ENCODE measurements around the gene MAVS.

Gene MAVS

GRCh38 chr20:3919352-3919751, 72.7 kb downstream of the MAVS start:
- H3K27ac ChIP-seq (ENCODE audit: low read depth, low read length): no peak overlapping the region
- H3K27me3 ChIP-seq (ENCODE audit: insufficient read depth, low read length): no peaks in the 10 kb centered on the region
- H3K36me3 ChIP-seq (ENCODE audit: insufficient read depth, low read length): peaks cover 93% of the 10 kb centered on the region
- peaks cover 3% of the 10 kb centered on the region; the same call in 1 of the 2 replicates for H3K4me1 ChIP-seq (ENCODE audit: insufficient read depth, low read length)
- 94% methylated on average over 1 of the region's 1 CpG for WGBS
- H3K9ac ChIP-seq (ENCODE audit: low read depth, low read length): no peak overlapping the region
- no peaks in the 10 kb centered on the region for H3K9me3 ChIP-seq (ENCODE audit: insufficient read depth, low read depth, low read length)
- H3K4me3 ChIP-seq (ENCODE audit: low read length): no peak overlapping the region

GRCh38 chr20:3922223-3922982, 75.8 kb downstream of the MAVS start:
- no peak overlapping the region for H3K27ac ChIP-seq (ENCODE audit: low read depth, low read length)
- H3K27me3 ChIP-seq (ENCODE audit: insufficient read depth, low read length): no peaks in the 10 kb centered on the region
- peaks cover 73% of the 10 kb centered on the region for H3K36me3 ChIP-seq (ENCODE audit: insufficient read depth, low read length)
- WGBS: 94% methylated on average over 13 of the region's 13 CpGs
- H3K9ac ChIP-seq (ENCODE audit: low read depth, low read length): no peak overlapping the region
- H3K4me1 ChIP-seq (ENCODE audit: insufficient read depth, low read length): peaks cover 3% of the 10 kb centered on the region; the same call in 1 of the 2 replicates
- no peaks in the 10 kb centered on the region for H3K9me3 ChIP-seq (ENCODE audit: insufficient read depth, low read depth, low read length)
- no peak overlapping the region for H3K4me3 ChIP-seq (ENCODE audit: low read length)

- H3K36me3 ChIP-seq (ENCODE audit: insufficient read depth, low read length): peaks cover 69% of the 10 kb centered on the region
- H3K27me3 ChIP-seq (ENCODE audit: insufficient read depth, low read length): no peaks in the 10 kb centered on the region
- H3K4me3 ChIP-seq (ENCODE audit: low read length): no peak overlapping the region
- H3K27ac ChIP-seq (ENCODE audit: low read depth, low read length): no peak overlapping the region
- peaks cover 3% of the 10 kb centered on the region; the same call in 1 of the 2 replicates for H3K4me1 ChIP-seq (ENCODE audit: insufficient read depth, low read length)
- no peaks in the 10 kb centered on the region for H3K9me3 ChIP-seq (ENCODE audit: insufficient read depth, low read depth, low read length)
- WGBS: 91% methylated on average over 4 of the region's 4 CpGs
- H3K9ac ChIP-seq (ENCODE audit: low read depth, low read length): no peak overlapping the region
These were observed 76.3 kb downstream of the MAVS start for GRCh38 chr20:3922983-3923339.

- H3K27me3 ChIP-seq (ENCODE audit: insufficient read depth, low read length): no peaks in the 10 kb centered on the region
- 96% methylated on average over 2 of the region's 2 CpGs for WGBS
- H3K27ac ChIP-seq (ENCODE audit: low read depth, low read length): no peak overlapping the region
These were observed 77.2 kb downstream of the MAVS start for GRCh38 chr20:3923818-3924217.

GRCh38 chr20:3924304-3925112, 77.9 kb downstream of the MAVS start:
- H3K27ac ChIP-seq (ENCODE audit: low read depth, low read length): no peak overlapping the region
- no peaks in the 10 kb centered on the region for H3K27me3 ChIP-seq (ENCODE audit: insufficient read depth, low read length)
- H3K4me1 ChIP-seq (ENCODE audit: insufficient read depth, low read length): peaks cover 3% of the 10 kb centered on the region; the same call in 1 of the 2 replicates
- H3K9ac ChIP-seq (ENCODE audit: low read depth, low read length): no peak overlapping the region
- 90% methylated on average over 13 of the region's 13 CpGs for WGBS
- no peak overlapping the region for H3K4me3 ChIP-seq (ENCODE audit: low read length)
- H3K9me3 ChIP-seq (ENCODE audit: insufficient read depth, low read depth, low read length): no peaks in the 10 kb centered on the region
- peaks cover 53% of the 10 kb centered on the region for H3K36me3 ChIP-seq (ENCODE audit: insufficient read depth, low read length)

More at GRCh38 chr20:3923818-3924217, 77.2 kb downstream of the MAVS start:
- H3K9ac ChIP-seq (ENCODE audit: low read depth, low read length): no peak overlapping the region
- peaks cover 60% of the 10 kb centered on the region for H3K36me3 ChIP-seq (ENCODE audit: insufficient read depth, low read length)
- no peaks in the 10 kb centered on the region for H3K9me3 ChIP-seq (ENCODE audit: insufficient read depth, low read depth, low read length)
- peaks cover 3% of the 10 kb centered on the region; the same call in 1 of the 2 replicates for H3K4me1 ChIP-seq (ENCODE audit: insufficient read depth, low read length)
- H3K4me3 ChIP-seq (ENCODE audit: low read length): no peak overlapping the region

- H3K4me1 ChIP-seq (ENCODE audit: insufficient read depth, low read length): peaks cover 3% of the 10 kb centered on the region; the same call in 1 of the 2 replicates
- H3K27ac ChIP-seq (ENCODE audit: low read depth, low read length): no peak overlapping the region
- 96% methylated on average over 11 of the region's 11 CpGs for WGBS
- no peaks in the 10 kb centered on the region for H3K9me3 ChIP-seq (ENCODE audit: insufficient read depth, low read depth, low read length)
- H3K4me3 ChIP-seq (ENCODE audit: low read length): no peak overlapping the region
- H3K36me3 ChIP-seq (ENCODE audit: insufficient read depth, low read length): peaks cover 46% of the 10 kb centered on the region
- no peaks in the 10 kb centered on the region for H3K27me3 ChIP-seq (ENCODE audit: insufficient read depth, low read length)
- no peak overlapping the region for H3K9ac ChIP-seq (ENCODE audit: low read depth, low read length)
These were observed 78.6 kb downstream of the MAVS start for GRCh38 chr20:3925113-3925695.

Measured in HUES64 (cell line).